Measurements from ENCODE around the gene FAM13B. TPM values are rescaled to one million over a fixed set of nuclear protein-coding genes. Genes with fewer than 3 reads are reported as not detected.
"Not testable (repeated sequence)": the region's sequence is repeated elsewhere in the genome, so short reads cannot be mapped to it uniquely, and the experiment has no call there.

FAM13B gene
- total RNA-seq, 1 experiment from 2014 or later, result 23.5 TPM

GRCh38 chr5:137989419-137989818 lies 43.5 kb downstream of the FAM13B start:
- BruUV-seq (replicated peaks), result no TSS peak
- CTCF ChIA-PET, result no interaction called here
- intact Hi-C loops (cut with micrococcal nuclease; ENCODE audit: unreplicated experiment), result no loop called here

DNA sequence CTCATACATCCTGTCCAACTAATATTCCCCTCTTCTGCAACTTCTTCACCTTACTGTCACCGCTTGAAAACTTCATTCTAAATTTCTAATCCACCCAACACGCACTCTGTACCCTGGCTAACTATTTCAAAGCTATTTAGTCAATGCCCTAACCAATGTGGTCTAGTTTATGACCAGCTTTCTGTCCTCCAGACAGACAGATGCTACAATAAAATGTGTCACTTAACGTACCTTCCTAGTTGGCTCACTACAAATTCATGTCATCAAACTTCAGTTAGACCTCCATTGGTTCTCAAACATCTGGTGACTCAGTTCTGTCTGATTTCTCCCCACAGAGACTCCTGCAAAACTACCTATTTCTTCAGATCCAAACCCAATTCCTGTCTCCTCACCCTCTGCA lies 57.7 kb downstream of the FAM13B start:
- Histone ChIP-seq H3K36me3 (ENCODE audit: insufficient read depth, low read length, poor library complexity, severe bottlenecking) (peaks cover 12% of the 10 kb centered on the region), H3K4me1 (ENCODE audit: insufficient read depth, low read length, poor library complexity, severe bottlenecking) (no peaks in the 10 kb centered on the region), H3K27ac (ENCODE audit: low read depth, low read length, poor library complexity, severe bottlenecking) (no peak overlapping the region), H3K27me3 (replicated peaks; ENCODE audit: insufficient read depth, low read depth, low read length, poor library complexity) (no peaks in the 10 kb centered on the region), H3K4me3 (ENCODE audit: low read depth, low read length, poor library complexity, severe bottlenecking) (no peak overlapping the region), H3K9me3 (ENCODE audit: low read depth, low read length, poor library complexity, severe bottlenecking) (no peaks in the 10 kb centered on the region)
- no peak for TF ChIP-seq EZH2 (IDR thresholded peaks at IDR 0.05; ENCODE audit: borderline replicate concordance, low read depth, low read length, poor library complexity, severe bottlenecking)
- TF ChIP-seq CTCF (conservative IDR thresholded peaks at IDR 0.05; ENCODE audit: low read depth, low read length), result no peak
- ChIA-PET CTCF (no interaction called here), POLR2A (ENCODE audit: low non-redundant PET) (no interaction called here)
- BruUV-seq (replicated peaks), result no TSS peak
- intact Hi-C loops (cut with micrococcal nuclease; ENCODE audit: unreplicated experiment), result no loop called here
- no peak for DNase-seq (ENCODE audit: low spot score)

More at GRCh38 chr5:137989419-137989818, 43.5 kb downstream of the FAM13B start:
- H3K27ac ChIP-seq (ENCODE audit: low read depth, low read length, poor library complexity, severe bottlenecking), result no peak overlapping the region
- peaks cover 5% of the 10 kb centered on the region for H3K4me1 ChIP-seq (ENCODE audit: insufficient read depth, low read length, poor library complexity, severe bottlenecking)
- POLR2A ChIA-PET (ENCODE audit: low non-redundant PET), result no interaction called here
- no peak overlapping the region for H3K4me3 ChIP-seq (ENCODE audit: low read depth, low read length, poor library complexity, severe bottlenecking)
- no peak for DNase-seq (ENCODE audit: low spot score)
- no peak for TF ChIP-seq EZH2 (IDR thresholded peaks at IDR 0.05; ENCODE audit: borderline replicate concordance, low read depth, low read length, poor library complexity, severe bottlenecking)
- no peak for TF ChIP-seq CTCF (conservative IDR thresholded peaks at IDR 0.05; ENCODE audit: low read depth, low read length)
- H3K27me3 ChIP-seq (replicated peaks; ENCODE audit: insufficient read depth, low read depth, low read length, poor library complexity), result no peaks in the 10 kb centered on the region
- peaks cover 3% of the 10 kb centered on the region for H3K36me3 ChIP-seq (ENCODE audit: insufficient read depth, low read length, poor library complexity, severe bottlenecking)
- no peaks in the 10 kb centered on the region for H3K9me3 ChIP-seq (ENCODE audit: low read depth, low read length, poor library complexity, severe bottlenecking)

- H3K9me3 ChIP-seq (ENCODE audit: low read depth, low read length, poor library complexity, severe bottlenecking); H3K27ac ChIP-seq (ENCODE audit: low read depth, low read length, poor library complexity, severe bottlenecking); H3K27me3 ChIP-seq (replicated peaks; ENCODE audit: insufficient read depth, low read depth, low read length, poor library complexity); H3K4me1 ChIP-seq (ENCODE audit: insufficient read depth, low read length, poor library complexity, severe bottlenecking); H3K4me3 ChIP-seq (ENCODE audit: low read depth, low read length, poor library complexity, severe bottlenecking); CTCF ChIA-PET; intact Hi-C loops (cut with micrococcal nuclease; ENCODE audit: unreplicated experiment); DNase-seq (ENCODE audit: low spot score); POLR2A ChIA-PET (ENCODE audit: low non-redundant PET); BruUV-seq (replicated peaks): not testable (repeated sequence)
- peaks cover 15% of the 10 kb centered on the region for H3K36me3 ChIP-seq (ENCODE audit: insufficient read depth, low read length, poor library complexity, severe bottlenecking)
Observed at GRCh38 chr5:137970384-137970783, 62.5 kb downstream of the FAM13B start.

- no peaks in the 10 kb centered on the region for H3K27me3 ChIP-seq (replicated peaks; ENCODE audit: insufficient read depth, low read depth, low read length, poor library complexity)
- peaks cover 18% of the 10 kb centered on the region for H3K36me3 ChIP-seq (ENCODE audit: insufficient read depth, low read length, poor library complexity, severe bottlenecking)
- H3K9me3 ChIP-seq (ENCODE audit: low read depth, low read length, poor library complexity, severe bottlenecking), result no peaks in the 10 kb centered on the region
- no peak for DNase-seq (ENCODE audit: low spot score)
- H3K27ac ChIP-seq (ENCODE audit: low read depth, low read length, poor library complexity, severe bottlenecking), result no peak overlapping the region
- POLR2A ChIA-PET (ENCODE audit: low non-redundant PET), result no interaction called here
- CTCF ChIA-PET, result no interaction called here
- no TSS peak for BruUV-seq (replicated peaks)
- H3K4me3 ChIP-seq (ENCODE audit: low read depth, low read length, poor library complexity, severe bottlenecking), result no peak overlapping the region
- intact Hi-C loops (cut with micrococcal nuclease; ENCODE audit: unreplicated experiment), result no loop called here
- H3K4me1 ChIP-seq (ENCODE audit: insufficient read depth, low read length, poor library complexity, severe bottlenecking), result no peaks in the 10 kb centered on the region
- TF ChIP-seq EZH2 (IDR thresholded peaks at IDR 0.05; ENCODE audit: borderline replicate concordance, low read depth, low read length, poor library complexity, severe bottlenecking), result no peak
- no peak for TF ChIP-seq CTCF (conservative IDR thresholded peaks at IDR 0.05; ENCODE audit: low read depth, low read length)
Observed at GRCh38 chr5:137960819-137961218, 72.1 kb downstream of the FAM13B start.

Data from A673 (cell line).